DMS79 (cell line): ENCODE measurements around the gene GAPVD1.
"Not testable (repeated sequence)": the region's sequence is repeated elsewhere in the genome, so short reads cannot be mapped to it uniquely, and the experiment has no call there.

Source experiments
- DNase-seq: peaks from one replicate; lab custom pipeline; 2025; lab: John Stamatoyannopoulos, UW

Gene GAPVD1

GRCh38 chr9:125304273-125304672 is 42.6 kb downstream of the GAPVD1 start:
- DNase-seq: no peak

GRCh38 chr9:125312411-125312810 is 50.8 kb downstream of the GAPVD1 start:
- no peak for DNase-seq

GRCh38 chr9:125316359-125316758 is 54.7 kb downstream of the GAPVD1 start:
- not testable (repeated sequence) for DNase-seq

- DNase-seq: no peak
These were observed 56.1 kb downstream of the GAPVD1 start for GRCh38 chr9:125317704-125318103.

- no peak for DNase-seq
These were observed 59.9 kb downstream of the GAPVD1 start for GRCh38 chr9:125321496-125321895.

GRCh38 chr9:125323615-125324014 is 62.0 kb downstream of the GAPVD1 start:
- no peak for DNase-seq

- DNase-seq: no peak
These were observed 64.2 kb downstream of the GAPVD1 start for GRCh38 chr9:125325826-125326225.

GRCh38 chr9:125329978-125330377 is 68.4 kb downstream of the GAPVD1 start:
- DNase-seq: no peak

GRCh38 chr9:125330587-125330986 is 69.0 kb downstream of the GAPVD1 start:
- no peak for DNase-seq

GRCh38 chr9:125332527-125332926 is 70.9 kb downstream of the GAPVD1 start:
- no peak for DNase-seq

- DNase-seq: no peak
These were observed 75.6 kb downstream of the GAPVD1 start for GRCh38 chr9:125337236-125337635.

GRCh38 chr9:125338929-125339328 is 77.3 kb downstream of the GAPVD1 start:
- DNase-seq: no peak

GRCh38 chr9:125341566-125341965 is 79.9 kb downstream of the GAPVD1 start:
- DNase-seq: peak; percentile 62

- peak; percentile 87 for DNase-seq
These were observed 82.1 kb downstream of the GAPVD1 start for GRCh38 chr9:125343518-125344275.

GRCh38 chr9:125346080-125346732 is 84.6 kb downstream of the GAPVD1 start:
- DNase-seq: no peak

- DNase-seq: no peak
These were observed 94.0 kb downstream of the GAPVD1 start for GRCh38 chr9:125355601-125356000.

- DNase-seq: no peak
These were observed 94.4 kb downstream of the GAPVD1 start for GRCh38 chr9:125356032-125356431.

- DNase-seq: no peak
These were observed 97.4 kb downstream of the GAPVD1 start for GRCh38 chr9:125359011-125359410.

GRCh38 chr9:125360601-125361000 is 99.0 kb downstream of the GAPVD1 start:
- no peak for DNase-seq

GRCh38 chr9:125361837-125362531 is 100.4 kb downstream of the GAPVD1 start:
- no peak for DNase-seq

GRCh38 chr9:125366676-125367075 is 105.0 kb downstream of the GAPVD1 start:
- no peak for DNase-seq

GRCh38 chr9:125370786-125371185 is 109.2 kb downstream of the GAPVD1 start:
- no peak for DNase-seq
